RWPE1 (cell line): ENCODE data around the gene CBLB.
A peak's percentile ranks its signal among the peaks of the same experiment; 100 is the strongest.

ENCODE experiments used
- CTCF ChIA-PET: fragments of 350-600 bp; sonication (Branson Sonifier 250); formaldehyde crosslinking; extraction: SDS; loops from one replicate; lab custom pipeline; 2021; lab: Yijun Ruan, JAX
- POLR2A ChIA-PET: fragments of 400-600 bp; formaldehyde crosslinking; extraction: SDS; loops from one replicate; lab custom pipeline; 2020; ENCODE audit warnings: antibody characterized with exemption; ENCODE audit not compliant: low non-redundant PET; lab: Yijun Ruan, JAX
- DNase-seq: peaks from one replicate; pipeline ENCODE4 v3.0.0; 2012; ENCODE audit warnings: low spot score
- H3K27ac ChIP-seq: fragments of 450-650 bp; 2 replicates; pipeline ENCODE4 v1.5.1; 2017
- CTCF ChIP-seq: fragments of 450-650 bp; conservative IDR thresholded peaks from 2 replicates; pipeline ENCODE4 v1.5.1; 2017; ENCODE audit warnings: low read depth, mild to moderate bottlenecking

CBLB gene

DNA sequence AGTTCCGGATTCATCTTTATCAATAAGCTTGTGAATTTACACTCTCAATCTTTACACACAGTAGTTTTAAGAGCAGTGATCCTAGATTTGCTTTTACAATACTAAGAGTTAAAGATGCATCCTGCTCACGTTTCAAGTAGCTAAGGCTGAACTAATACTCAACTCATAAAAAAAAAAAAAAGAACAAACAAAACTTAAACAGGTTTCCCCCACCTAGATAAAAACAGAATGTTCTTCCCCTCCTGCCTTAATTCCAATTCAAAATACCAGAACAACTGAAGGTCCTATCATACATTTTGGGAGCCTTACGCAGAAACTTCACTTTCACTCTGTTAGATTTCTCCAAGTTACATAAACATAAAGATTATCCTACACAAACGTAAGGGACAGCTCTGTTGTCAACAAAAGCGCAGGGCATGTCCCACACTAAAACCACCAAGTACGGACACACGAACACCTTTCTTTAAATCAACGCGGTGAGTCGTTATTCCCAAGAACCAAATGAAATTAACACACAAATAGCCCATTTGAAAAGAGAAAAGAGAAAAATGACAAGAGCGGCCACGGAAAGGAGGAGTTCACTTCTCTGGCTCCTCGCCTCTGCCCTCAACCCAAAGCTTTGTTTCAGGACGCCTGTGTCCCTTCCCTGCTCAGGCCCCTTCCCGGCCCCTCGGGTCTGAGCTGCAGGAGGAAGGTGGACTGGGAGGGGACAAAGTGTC is 941 bp downstream of the CBLB start:
- peak overlapping the region; percentile 92 for H3K27ac ChIP-seq
- no peak for DNase-seq
- TF ChIP-seq CTCF = no peak
- POLR2A ChIA-PET = no interaction called here
- CTCF ChIA-PET = interaction anchor here (0.6 kb wide), 1 partner anchor 91 kb away, joined by 5 read pairs; no protein-coding TSS in a partner anchor

- H3K27ac ChIP-seq = no peak overlapping the region
- DNase-seq = no peak
- ChIA-PET POLR2A (no interaction called here), CTCF (interaction anchor here (0.6 kb wide), 1 partner anchor 92 kb away, joined by 5 read pairs; no protein-coding TSS in a partner anchor)
- no peak for TF ChIP-seq CTCF
Measured at GRCh38 chr3:105866656-105867653, 1.9 kb downstream of the CBLB start.

GRCh38 chr3:105865867-105866350 is 2.9 kb downstream of the CBLB start:
- H3K27ac ChIP-seq = no peak overlapping the region
- DNase-seq = no peak
- ChIA-PET CTCF (no interaction called here), POLR2A (no interaction called here)
- TF ChIP-seq CTCF = no peak

- CTCF ChIA-PET = interaction anchor here (0.6 kb wide), 1 partner anchor 253 kb away, joined by 3 read pairs; no protein-coding TSS in a partner anchor
- H3K27ac ChIP-seq = no peak overlapping the region
- POLR2A ChIA-PET = no interaction called here
- no peak for DNase-seq
- no peak for TF ChIP-seq CTCF
Measured at GRCh38 chr3:105865016-105865623, 3.7 kb downstream of the CBLB start.

DNA sequence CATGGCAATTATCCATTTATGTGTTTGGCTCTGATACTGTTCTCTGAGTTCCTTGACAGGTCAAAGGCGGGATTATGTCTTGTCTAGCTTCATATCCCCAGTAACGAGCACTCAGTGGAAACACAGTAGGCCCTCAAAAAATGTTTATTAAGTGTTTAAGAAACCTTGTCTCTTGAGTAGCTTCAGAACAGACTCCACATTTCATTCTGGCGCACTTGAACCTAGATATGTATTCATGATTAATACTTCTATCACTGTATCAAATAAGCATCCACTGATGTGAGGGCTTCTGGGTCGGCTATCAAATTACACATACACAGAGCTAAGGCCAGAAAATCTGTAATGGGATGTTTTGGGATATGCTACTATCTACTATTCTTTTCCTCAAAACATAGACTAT is 4.6 kb downstream of the CBLB start:
- ChIA-PET CTCF (no interaction called here), POLR2A (no interaction called here)
- no peak for TF ChIP-seq CTCF
- no peak overlapping the region for H3K27ac ChIP-seq
- no peak for DNase-seq

- DNase-seq = no peak
- POLR2A ChIA-PET = no interaction called here
- H3K27ac ChIP-seq = no peak overlapping the region
- CTCF ChIA-PET = no interaction called here
- TF ChIP-seq CTCF = no peak
Measured at GRCh38 chr3:105863608-105864007, 5.2 kb downstream of the CBLB start.
